DND-41 (cell line): ENCODE data around the gene UGT2B7.
"Not testable (repeated sequence)": the region's sequence is repeated elsewhere in the genome, so short reads cannot be mapped to it uniquely, and the experiment has no call there.

Experiments
- ATAC-seq: fragments of 200-7000 bp; cut with Tn5 transposase; 3 replicates; pipeline ENCODE4 v1.9.1; 2021; ENCODE audit warnings: low read depth; ENCODE audit not compliant: insufficient read depth
- DNase-seq: peaks from one replicate; pipeline ENCODE4 v3.0.0-alpha.2; 2020
- H2AFZ ChIP-seq: 2 replicates; pipeline ENCODE4 v1.6.0; 2012; ENCODE audit warnings: low read depth, low read length
- H3K27ac ChIP-seq: 2 replicates; pipeline ENCODE4 v1.5.1; 2012; ENCODE audit warnings: low read length, inconsistent platforms
- H3K27me3 ChIP-seq: fragments of 200-600 bp; sonication (generic); 2 replicates; pipeline ENCODE4 v1.6.0; 2012; ENCODE audit warnings: low read length, mild to moderate bottlenecking, inconsistent platforms; ENCODE audit not compliant: insufficient read depth, poor library complexity
- H3K36me3 ChIP-seq: 2 replicates; pipeline ENCODE4 v1.5.1; 2012; ENCODE audit warnings: low read length, inconsistent platforms; ENCODE audit not compliant: insufficient read depth
- H3K4me1 ChIP-seq: 2 replicates; pipeline ENCODE4 v1.5.1; 2012; ENCODE audit warnings: mild to moderate bottlenecking, low read length; ENCODE audit not compliant: insufficient read depth
- H3K4me2 ChIP-seq: 2 replicates; pipeline ENCODE4 v1.6.0; 2012; ENCODE audit warnings: mild to moderate bottlenecking, moderate library complexity, low read length, inconsistent platforms; ENCODE audit not compliant: insufficient read depth
- H3K4me3 ChIP-seq, 2 experiments: fragments of 200-600 bp in 1 of 2; shearing (Covaris generic) in 1 of 2; 2 replicates each; pipeline ENCODE4 v1.5.1; 2012 to 2016; ENCODE audit warnings: inconsistent platforms in 2 of 2, low read length in 2 of 2, mild to moderate bottlenecking in 2 of 2, low read depth in 1 of 2, moderate library complexity in 1 of 2
- H3K79me2 ChIP-seq: 2 replicates; pipeline ENCODE4 v1.6.0; 2012; ENCODE audit warnings: low read length, inconsistent platforms; ENCODE audit not compliant: insufficient read depth
- H3K9ac ChIP-seq: 2 replicates; pipeline ENCODE4 v1.6.0; 2012; ENCODE audit warnings: low read depth, mild to moderate bottlenecking, inconsistent platforms, low read length, moderate library complexity
- H3K9me3 ChIP-seq: 2 replicates; pipeline ENCODE4 v1.5.1; 2012; ENCODE audit warnings: low read length, moderate library complexity, mild to moderate bottlenecking, inconsistent platforms; ENCODE audit not compliant: insufficient read depth, severe bottlenecking
- H4K20me1 ChIP-seq: 2 replicates; pipeline ENCODE4 v1.6.0; 2012; ENCODE audit warnings: low read length; ENCODE audit not compliant: insufficient read depth
- CTCF ChIP-seq: IDR thresholded peaks from 2 replicates; pipeline ENCODE4 v1.5.1; 2012; ENCODE audit warnings: borderline replicate concordance, low read length, moderate library complexity, mild to moderate bottlenecking; ENCODE audit not compliant: poor library complexity, severe bottlenecking; ENCODE audit errors: extremely low read depth
- EZH2 ChIP-seq: IDR thresholded peaks from 3 replicates; pipeline ENCODE4 v1.6.1; 2012; ENCODE audit warnings: borderline replicate concordance, low read depth, mild to moderate bottlenecking, moderate library complexity, low read length, inconsistent platforms; ENCODE audit not compliant: severe bottlenecking

The UGT2B7 gene

GRCh38 chr4:69104719-69105275, 8.5 kb downstream of the UGT2B7 start:
- DNase-seq (no peak), ATAC-seq (no peak)
- Histone ChIP-seq H3K9ac (no peak overlapping the region), H3K79me2 (no peaks in the 10 kb centered on the region), H3K27me3 (no peaks in the 10 kb centered on the region), H3K36me3 (no peaks in the 10 kb centered on the region), H3K4me3 (no peak overlapping the region), H4K20me1 (no peaks in the 10 kb centered on the region), H3K27ac (no peak overlapping the region), H3K4me2 (no peak overlapping the region), H3K4me1 (no peaks in the 10 kb centered on the region), H3K9me3 (no peaks in the 10 kb centered on the region), H2AFZ (no peak overlapping the region)
- TF ChIP-seq CTCF (no peak), EZH2 (no peak)

- H2AFZ ChIP-seq, H3K27me3 ChIP-seq, H3K79me2 ChIP-seq, ATAC-seq, H3K9ac ChIP-seq, H3K9me3 ChIP-seq, H3K4me2 ChIP-seq, H3K4me3 ChIP-seq, H3K27ac ChIP-seq, DNase-seq, H3K36me3 ChIP-seq, H4K20me1 ChIP-seq, H3K4me1 ChIP-seq: not testable (repeated sequence)
Observed at GRCh38 chr4:69115151-69115850, 19.0 kb downstream of the UGT2B7 start.

GRCh38 chr4:69115851-69116213, 19.6 kb downstream of the UGT2B7 start:
- Histone ChIP-seq H3K79me2 (no peaks in the 10 kb centered on the region), H3K9me3 (no peaks in the 10 kb centered on the region), H4K20me1 (no peaks in the 10 kb centered on the region), H3K27me3 (no peaks in the 10 kb centered on the region), H3K4me3 (no peak overlapping the region), H3K36me3 (no peaks in the 10 kb centered on the region), H3K27ac (no peak overlapping the region), H2AFZ (no peak overlapping the region), H3K9ac (no peak overlapping the region), H3K4me1 (no peaks in the 10 kb centered on the region), H3K4me2 (no peak overlapping the region)
- ATAC-seq (no peak), DNase-seq (no peak)
- TF ChIP-seq EZH2 (no peak), CTCF (no peak)

- no peaks in the 10 kb centered on the region for H3K27me3 ChIP-seq
- no peaks in the 10 kb centered on the region for H3K36me3 ChIP-seq
- H3K4me2 ChIP-seq = no peak overlapping the region
- H2AFZ ChIP-seq = no peak overlapping the region
- no peaks in the 10 kb centered on the region for H4K20me1 ChIP-seq
- H3K4me3 ChIP-seq = no peak overlapping the region
- DNase-seq (no peak), ATAC-seq (no peak)
- H3K9ac ChIP-seq = no peak overlapping the region
- no peaks in the 10 kb centered on the region for H3K79me2 ChIP-seq
- H3K9me3 ChIP-seq = no peaks in the 10 kb centered on the region
- H3K27ac ChIP-seq = no peak overlapping the region
- TF ChIP-seq CTCF (no peak), EZH2 (no peak)
- H3K4me1 ChIP-seq = no peaks in the 10 kb centered on the region
Observed at GRCh38 chr4:69116645-69117321, 20.5 kb downstream of the UGT2B7 start.
